ENCODE measurements around the gene KCTD13. TPM values are rescaled to one million over a fixed set of nuclear protein-coding genes. Genes with fewer than 3 reads are reported as not detected.

The KCTD13 gene
- total RNA-seq, 1 experiment from 2014 or later: 40.7 TPM

DNA sequence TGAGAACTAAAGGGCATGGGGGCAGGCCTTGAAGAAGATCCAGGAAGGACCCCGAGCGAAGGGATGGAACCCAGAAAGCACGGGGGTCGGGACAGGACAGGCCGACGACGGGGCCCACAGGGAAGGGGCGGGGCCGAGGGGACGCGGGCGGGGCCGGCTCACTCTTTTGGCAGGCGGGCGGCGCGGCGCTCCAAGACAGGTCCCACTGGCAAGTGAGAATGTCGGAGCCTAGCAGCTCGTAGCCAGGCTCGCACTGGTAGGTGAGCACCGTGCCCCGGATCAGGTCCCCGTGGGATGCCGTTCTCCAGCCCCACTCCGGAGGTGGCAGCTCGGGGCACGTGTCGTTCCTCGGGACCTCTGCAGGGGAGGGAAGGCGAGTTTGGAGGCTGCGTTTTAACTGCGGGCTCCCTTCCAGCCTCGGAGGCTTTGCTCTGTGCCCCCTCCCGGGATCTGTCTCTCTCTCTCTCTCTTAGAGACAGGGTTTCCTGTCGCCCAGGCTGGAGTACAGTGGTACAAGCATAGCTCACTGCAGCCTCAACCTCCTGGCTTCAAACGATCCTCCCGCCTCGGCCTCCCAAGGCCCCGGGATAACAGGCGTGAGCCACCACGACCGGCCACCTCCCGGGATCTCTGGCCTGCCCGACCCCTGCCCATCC is 49.3 kb downstream of the KCTD13 start:
- H3K9me2 ChIP-seq (ENCODE audit: insufficient read depth): no peaks in the 10 kb centered on the region
- H3K4me3 ChIP-seq (replicated peaks in 1 of 2; ENCODE audit: low read depth in 1 of 2, low read length in 2 of 2): no peak overlapping the region
- H3K4me1 ChIP-seq (ENCODE audit: control insufficient read depth in 1 of 2, insufficient read depth in 2 of 2, low read length in 2 of 2): 0 out of 4 replicates have a peak, but pooled peaks cover 0 to 4% of the 10 kb centered on the region in 2 experiments
- ATAC-seq (no peak), DNase-seq (ENCODE audit: low read depth, low spot score) (no peak)
- no peaks in the 10 kb centered on the region for H3K9me3 ChIP-seq (ENCODE audit: control insufficient read depth in 1 of 2, insufficient read depth in 1 of 2, low read depth in 1 of 2, low read length in 2 of 2)
- no peak overlapping the region for H3K27ac ChIP-seq (ENCODE audit: low read depth, low read length)
- H3K36me3 ChIP-seq (ENCODE audit: control insufficient read depth in 1 of 2, insufficient read depth in 2 of 2, low read length in 2 of 2): no peaks in the 10 kb centered on the region
- no peaks in the 10 kb centered on the region for H3K79me2 ChIP-seq (ENCODE audit: insufficient read depth, low read length)
- intact Hi-C loops (cut with micrococcal nuclease): no loop called here
- ChIA-PET CTCF (no interaction called here), POLR2A (no interaction called here), RAD21 (ENCODE audit: low non-redundant PET in 1 of 2, low total read pairs in 2 of 2, uncharacterized antibody in 2 of 2, unreplicated experiment in 2 of 2) (no interaction called here)
- H4K20me1 ChIP-seq (ENCODE audit: insufficient read depth): no peaks in the 10 kb centered on the region
- no peak overlapping the region for H3K4me2 ChIP-seq (ENCODE audit: low read length)
- no peaks in the 10 kb centered on the region for H3K27me3 ChIP-seq (ENCODE audit: insufficient read depth, low read length)
- no TSS peak for BruUV-seq (replicated peaks)
- no peak overlapping the region for H3K9ac ChIP-seq (ENCODE audit: low read length)
- TF ChIP-seq, protein P1, sequence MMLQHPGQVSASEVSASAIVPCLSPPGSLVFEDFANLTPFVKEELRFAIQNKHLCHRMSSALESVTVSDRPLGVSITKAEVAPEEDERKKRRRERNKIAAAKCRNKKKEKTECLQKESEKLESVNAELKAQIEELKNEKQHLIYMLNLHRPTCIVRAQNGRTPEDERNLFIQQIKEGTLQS (IDR thresholded peaks at IDR 0.05): no peak
- TF ChIP-seq FOSL1 (IDR thresholded peaks at IDR 0.05; ENCODE audit: low read depth) (no peak), TCF7L2 (IDR thresholded peaks at IDR 0.05; ENCODE audit: borderline replicate concordance, extremely low read depth, insufficient read depth, insufficient read length) (no peak), SIN3A (IDR thresholded peaks at IDR 0.05; ENCODE audit: low read depth) (no peak), SP1 (IDR thresholded peaks at IDR 0.05; ENCODE audit: low read depth) (no peak), ELF1 (IDR thresholded peaks at IDR 0.05; ENCODE audit: borderline replicate concordance, low read depth) (no peak), POLR2AphosphoS5 (IDR thresholded peaks at IDR 0.05; ENCODE audit: low read depth, low read length) (no peak)
- H2AFZ ChIP-seq (ENCODE audit: low read depth, low read length, poor library complexity, severe bottlenecking): no peak overlapping the region

DNA sequence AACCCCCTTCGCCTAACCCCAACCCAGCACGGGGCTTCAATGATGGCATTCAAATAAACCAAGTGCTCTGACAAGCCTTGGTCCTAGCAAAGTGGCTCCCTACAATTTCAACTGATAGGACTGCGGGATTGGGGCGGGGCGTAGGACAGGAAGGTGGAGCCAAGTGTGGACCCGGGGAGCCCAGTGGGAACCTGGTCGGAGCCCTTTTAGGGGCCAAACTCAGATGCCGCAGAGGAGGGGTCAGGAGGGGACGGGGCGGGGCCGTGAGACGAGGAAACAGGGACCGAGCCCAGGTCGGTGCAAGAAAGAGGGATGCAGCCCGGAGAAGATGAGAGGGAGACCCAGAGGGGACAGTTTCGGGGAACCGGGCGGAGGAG is 49.8 kb downstream of the KCTD13 start:
- DNase-seq (ENCODE audit: low read depth, low spot score) (no peak), ATAC-seq (no peak)
- H4K20me1 ChIP-seq (ENCODE audit: insufficient read depth): no peaks in the 10 kb centered on the region
- H3K4me1 ChIP-seq (ENCODE audit: control insufficient read depth in 1 of 2, insufficient read depth in 2 of 2, low read length in 2 of 2): 0 out of 4 replicates have a peak, but pooled peaks cover 0 to 4% of the 10 kb centered on the region in 2 experiments
- H3K9me3 ChIP-seq (ENCODE audit: control insufficient read depth in 1 of 2, insufficient read depth in 1 of 2, low read depth in 1 of 2, low read length in 2 of 2): no peaks in the 10 kb centered on the region
- no peaks in the 10 kb centered on the region for H3K9me2 ChIP-seq (ENCODE audit: insufficient read depth)
- BruUV-seq (replicated peaks): no TSS peak
- no peaks in the 10 kb centered on the region for H3K27me3 ChIP-seq (ENCODE audit: insufficient read depth, low read length)
- no peak overlapping the region for H2AFZ ChIP-seq (ENCODE audit: low read depth, low read length, poor library complexity, severe bottlenecking)
- no peaks in the 10 kb centered on the region for H3K36me3 ChIP-seq (ENCODE audit: control insufficient read depth in 1 of 2, insufficient read depth in 2 of 2, low read length in 2 of 2)
- no peak overlapping the region for H3K4me2 ChIP-seq (ENCODE audit: low read length)
- ChIA-PET RAD21 (ENCODE audit: low non-redundant PET in 1 of 2, low total read pairs in 2 of 2, uncharacterized antibody in 2 of 2, unreplicated experiment in 2 of 2) (interaction anchor here in 1 of 2 experiments (0.6 kb wide), 1 partner anchor 9 kb away, joined by 3 read pairs; no protein-coding TSS in a partner anchor), CTCF (no interaction called here), POLR2A (no interaction called here)
- intact Hi-C loops (cut with micrococcal nuclease): no loop called here
- no peak for TF ChIP-seq SRF (IDR thresholded peaks at IDR 0.05; ENCODE audit: low read depth)
- TF ChIP-seq, protein P2, sequence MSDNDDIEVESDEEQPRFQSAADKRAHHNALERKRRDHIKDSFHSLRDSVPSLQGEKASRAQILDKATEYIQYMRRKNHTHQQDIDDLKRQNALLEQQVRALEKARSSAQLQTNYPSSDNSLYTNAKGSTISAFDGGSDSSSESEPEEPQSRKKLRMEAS (IDR thresholded peaks at IDR 0.05): no peak
- no peak for TF ChIP-seq FOSL1 (IDR thresholded peaks at IDR 0.05; ENCODE audit: low read depth)
- TF ChIP-seq, protein P3, sequence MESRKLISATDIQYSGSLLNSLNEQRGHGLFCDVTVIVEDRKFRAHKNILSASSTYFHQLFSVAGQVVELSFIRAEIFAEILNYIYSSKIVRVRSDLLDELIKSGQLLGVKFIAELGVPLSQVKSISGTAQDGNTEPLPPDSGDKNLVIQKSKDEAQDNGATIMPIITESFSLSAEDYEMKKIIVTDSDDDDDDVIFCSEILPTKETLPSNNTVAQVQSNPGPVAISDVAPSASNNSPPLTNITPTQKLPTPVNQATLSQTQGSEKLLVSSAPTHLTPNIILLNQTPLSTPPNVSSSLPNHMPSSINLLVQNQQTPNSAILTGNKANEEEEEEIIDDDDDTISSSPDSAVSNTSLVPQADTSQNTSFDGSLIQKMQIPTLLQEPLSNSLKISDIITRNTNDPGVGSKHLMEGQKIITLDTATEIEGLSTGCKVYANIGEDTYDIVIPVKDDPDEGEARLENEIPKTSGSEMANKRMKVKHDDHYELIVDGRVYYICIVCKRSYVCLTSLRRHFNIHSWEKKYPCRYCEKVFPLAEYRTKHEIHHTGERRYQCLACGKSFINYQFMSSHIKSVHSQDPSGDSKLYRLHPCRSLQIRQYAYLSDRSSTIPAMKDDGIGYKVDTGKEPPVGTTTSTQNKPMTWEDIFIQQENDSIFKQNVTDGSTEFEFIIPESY (IDR thresholded peaks at IDR 0.05; ENCODE audit: extremely low read depth, insufficient replicate concordance, low read length): no peak
- no peak for TF ChIP-seq ELF1 (IDR thresholded peaks at IDR 0.05; ENCODE audit: borderline replicate concordance, low read depth)
- TF ChIP-seq, protein P4, sequence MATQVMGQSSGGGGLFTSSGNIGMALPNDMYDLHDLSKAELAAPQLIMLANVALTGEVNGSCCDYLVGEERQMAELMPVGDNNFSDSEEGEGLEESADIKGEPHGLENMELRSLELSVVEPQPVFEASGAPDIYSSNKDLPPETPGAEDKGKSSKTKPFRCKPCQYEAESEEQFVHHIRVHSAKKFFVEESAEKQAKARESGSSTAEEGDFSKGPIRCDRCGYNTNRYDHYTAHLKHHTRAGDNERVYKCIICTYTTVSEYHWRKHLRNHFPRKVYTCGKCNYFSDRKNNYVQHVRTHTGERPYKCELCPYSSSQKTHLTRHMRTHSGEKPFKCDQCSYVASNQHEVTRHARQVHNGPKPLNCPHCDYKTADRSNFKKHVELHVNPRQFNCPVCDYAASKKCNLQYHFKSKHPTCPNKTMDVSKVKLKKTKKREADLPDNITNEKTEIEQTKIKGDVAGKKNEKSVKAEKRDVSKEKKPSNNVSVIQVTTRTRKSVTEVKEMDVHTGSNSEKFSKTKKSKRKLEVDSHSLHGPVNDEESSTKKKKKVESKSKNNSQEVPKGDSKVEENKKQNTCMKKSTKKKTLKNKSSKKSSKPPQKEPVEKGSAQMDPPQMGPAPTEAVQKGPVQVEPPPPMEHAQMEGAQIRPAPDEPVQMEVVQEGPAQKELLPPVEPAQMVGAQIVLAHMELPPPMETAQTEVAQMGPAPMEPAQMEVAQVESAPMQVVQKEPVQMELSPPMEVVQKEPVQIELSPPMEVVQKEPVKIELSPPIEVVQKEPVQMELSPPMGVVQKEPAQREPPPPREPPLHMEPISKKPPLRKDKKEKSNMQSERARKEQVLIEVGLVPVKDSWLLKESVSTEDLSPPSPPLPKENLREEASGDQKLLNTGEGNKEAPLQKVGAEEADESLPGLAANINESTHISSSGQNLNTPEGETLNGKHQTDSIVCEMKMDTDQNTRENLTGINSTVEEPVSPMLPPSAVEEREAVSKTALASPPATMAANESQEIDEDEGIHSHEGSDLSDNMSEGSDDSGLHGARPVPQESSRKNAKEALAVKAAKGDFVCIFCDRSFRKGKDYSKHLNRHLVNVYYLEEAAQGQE (IDR thresholded peaks at IDR 0.05; ENCODE audit: low read depth): no peak
- no peak for TF ChIP-seq TCF7L2 (IDR thresholded peaks at IDR 0.05; ENCODE audit: borderline replicate concordance, extremely low read depth, insufficient read depth, insufficient read length)
- TF ChIP-seq YY1 (IDR thresholded peaks at IDR 0.05; ENCODE audit: extremely low read depth, insufficient replicate concordance, low read depth, low read length): no peak
- TF ChIP-seq, protein P1 (IDR thresholded peaks at IDR 0.05): no peak
- TF ChIP-seq SP1 (IDR thresholded peaks at IDR 0.05; ENCODE audit: low read depth): no peak
- H3K27ac ChIP-seq (ENCODE audit: low read depth, low read length): no peak overlapping the region
- no peak overlapping the region for H3K4me3 ChIP-seq (replicated peaks in 1 of 2; ENCODE audit: low read depth in 1 of 2, low read length in 2 of 2)
- H3K79me2 ChIP-seq (ENCODE audit: insufficient read depth, low read length): no peaks in the 10 kb centered on the region
- no peak overlapping the region for H3K9ac ChIP-seq (ENCODE audit: low read length)

All from HCT116 (cell line).